H7 (cell line): ENCODE measurements around the gene SEC16A. TPM values are rescaled to one million over a fixed set of nuclear protein-coding genes. Genes with fewer than 3 reads are reported as not detected.
A peak's percentile ranks its signal among the peaks of the same experiment; 100 is the strongest.

Experiments
- DNase-seq: peaks from one replicate; pipeline ENCODE4 v3.0.0; 2012
- H3K27me3 ChIP-seq: 2 replicates; pipeline ENCODE4 v1.6.0; 2011; ENCODE audit warnings: mild to moderate bottlenecking, low read length; ENCODE audit not compliant: control insufficient read depth, insufficient read depth
- H3K36me3 ChIP-seq: replicated peaks from 2 replicates; pipeline ENCODE4 v1.5.1; 2011; ENCODE audit warnings: low read length; ENCODE audit not compliant: control insufficient read depth, insufficient read depth
- H3K4me3 ChIP-seq: 2 replicates; pipeline ENCODE4 v1.5.1; 2011; ENCODE audit warnings: low read depth, mild to moderate bottlenecking, control low read depth, low read length, moderate library complexity; ENCODE audit not compliant: insufficient read depth
- total RNA-seq: library from RNA; depleted of rRNA; stranded (reverse); fragments of >200 nt; shearing (Covaris generic); gene quantifications from 2 replicates; pipeline ENCODE4 v1.2.3, GENCODE V29; 2014

The SEC16A gene
- total RNA-seq, 1 experiment from 2014 or later: 17.7 TPM

DNA sequence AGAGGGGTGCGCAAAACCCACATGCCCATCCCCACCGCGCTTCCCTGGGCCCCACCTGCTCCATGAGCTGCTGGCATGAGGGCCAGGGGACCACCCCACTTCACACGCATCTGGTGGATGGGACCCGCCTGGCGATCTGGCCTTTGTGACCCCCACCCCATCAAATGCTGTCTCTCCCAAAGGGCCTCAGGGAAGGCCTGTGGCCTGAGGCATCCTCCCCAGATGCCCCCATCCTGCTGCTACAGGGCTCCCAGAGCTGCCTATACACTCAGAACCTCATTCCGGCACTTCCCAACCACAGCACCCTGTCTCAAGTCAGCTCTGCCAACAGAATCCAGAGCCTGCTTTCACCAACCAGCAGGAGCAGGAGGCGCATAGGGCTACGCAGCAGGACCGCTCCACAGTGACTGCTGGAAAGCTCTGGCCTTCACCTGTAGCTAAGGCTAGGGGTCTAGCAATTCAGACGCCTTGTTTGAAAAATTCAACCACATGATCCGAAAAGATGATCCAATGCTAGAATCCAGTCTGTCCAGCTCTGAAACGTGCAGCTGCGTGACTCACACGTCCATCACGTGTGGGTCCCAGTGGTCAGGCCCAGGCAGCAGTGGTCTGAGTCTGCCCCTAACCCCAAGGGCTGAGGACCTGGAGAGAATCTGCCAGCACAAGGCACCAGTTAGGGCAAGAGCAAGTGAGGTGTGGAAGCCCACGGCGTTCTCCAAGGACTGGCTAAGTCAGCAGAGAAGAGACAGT lies 81.5 kb downstream of the SEC16A start:
- DNase-seq: no peak
- Histone ChIP-seq H3K36me3 (peaks cover 39% of the 10 kb centered on the region), H3K4me3 (no peak overlapping the region), H3K27me3 (no peaks in the 10 kb centered on the region)

GRCh38 chr9:136400038-136400834 lies 82.6 kb downstream of the SEC16A start, which contains the start of gene SNAPC4:
Gene SNAPC4 (minus strand): TSS chr9:136400170. CDS start chr9:136398428, 1,742 bp downstream.
- DNase-seq: peak; percentile 99
- Histone ChIP-seq H3K36me3 (peaks cover 40% of the 10 kb centered on the region), H3K4me3 (peak within 1 kb of the TSS; percentile 86), H3K27me3 (no peaks in the 10 kb centered on the region)

DNA sequence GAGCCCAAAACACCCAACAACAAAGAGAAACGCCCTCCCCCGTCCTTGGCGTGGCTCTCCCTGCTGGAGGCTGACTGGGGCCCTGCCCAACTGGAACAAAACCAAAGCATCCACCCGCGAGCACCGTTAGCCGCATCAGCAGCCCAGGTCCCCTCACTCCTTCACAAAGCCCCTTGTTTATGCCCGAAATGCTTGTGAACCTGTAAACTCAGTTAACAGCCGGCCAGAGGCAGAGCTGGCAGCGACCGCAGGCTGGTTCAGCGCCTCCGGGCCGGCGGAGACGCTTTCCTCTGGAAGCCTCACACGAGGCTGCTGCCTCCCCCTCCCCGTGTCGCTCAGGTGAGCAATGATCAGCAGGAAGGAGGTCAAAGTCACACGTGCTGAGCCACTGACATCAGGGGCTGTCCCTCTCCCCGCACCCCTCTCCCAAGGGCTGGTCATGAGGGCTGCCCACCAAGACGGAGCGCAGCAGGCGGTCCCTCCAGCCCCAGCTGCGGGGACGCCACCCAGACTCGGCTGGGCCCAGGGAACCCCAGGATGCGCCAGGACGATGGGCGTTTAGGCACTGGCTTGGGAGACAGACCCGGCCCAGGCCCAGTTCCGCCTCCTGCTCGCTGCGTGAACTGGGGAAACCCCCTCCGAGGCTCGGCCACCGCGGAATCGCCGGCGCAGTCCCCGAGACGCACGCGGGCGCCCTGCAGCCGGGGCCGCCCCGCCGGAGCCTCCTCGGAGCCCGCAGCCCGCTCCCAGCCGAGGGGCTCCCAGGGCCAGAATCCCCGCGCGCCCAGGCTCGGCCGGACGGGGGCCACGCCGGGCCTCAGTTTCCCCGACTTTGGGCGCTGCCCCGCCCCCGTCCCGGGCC lies 83.4 kb downstream of the SEC16A start:
- peak; percentile 87 for DNase-seq
- H3K36me3 ChIP-seq: peaks cover 43% of the 10 kb centered on the region
- H3K27me3 ChIP-seq: no peaks in the 10 kb centered on the region
- H3K4me3 ChIP-seq: peak overlapping the region; percentile 86

DNA sequence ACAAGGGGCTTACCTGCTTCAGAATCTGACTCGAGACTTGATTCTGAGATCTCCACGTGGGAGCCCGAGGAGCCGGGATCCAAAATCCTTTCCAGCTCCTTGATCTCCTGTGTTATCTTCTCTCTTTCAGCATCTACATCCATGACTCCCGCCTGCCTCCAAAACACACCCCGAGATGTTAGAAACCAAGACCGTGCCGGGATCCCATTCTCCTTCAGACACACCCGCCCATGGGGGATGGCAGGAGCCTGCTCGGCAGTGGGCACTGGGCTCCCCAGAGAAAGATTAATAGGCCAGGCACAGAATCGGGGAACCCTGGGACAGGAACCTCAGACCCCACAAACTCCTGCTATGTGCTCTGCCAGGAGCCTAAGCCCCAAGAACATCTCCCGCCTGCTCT lies 84.6 kb downstream of the SEC16A start:
- no peak overlapping the region for H3K4me3 ChIP-seq
- DNase-seq: no peak
- no peaks in the 10 kb centered on the region for H3K27me3 ChIP-seq
- H3K36me3 ChIP-seq: peaks cover 42% of the 10 kb centered on the region

GRCh38 chr9:136397643-136398042 lies 85.2 kb downstream of the SEC16A start:
- no peak for DNase-seq
- no peaks in the 10 kb centered on the region for H3K27me3 ChIP-seq
- no peak overlapping the region for H3K4me3 ChIP-seq
- peaks cover 43% of the 10 kb centered on the region for H3K36me3 ChIP-seq

GRCh38 chr9:136396219-136396515 lies 86.7 kb downstream of the SEC16A start:
- H3K36me3 ChIP-seq: peaks cover 44% of the 10 kb centered on the region
- H3K4me3 ChIP-seq: no peak overlapping the region
- no peak for DNase-seq
- no peaks in the 10 kb centered on the region for H3K27me3 ChIP-seq

GRCh38 chr9:136395345-136396218 lies 87.3 kb downstream of the SEC16A start:
- no peaks in the 10 kb centered on the region for H3K27me3 ChIP-seq
- peaks cover 44% of the 10 kb centered on the region for H3K36me3 ChIP-seq
- no peak for DNase-seq
- H3K4me3 ChIP-seq: no peak overlapping the region

GRCh38 chr9:136395020-136395340 lies 87.9 kb downstream of the SEC16A start:
- Histone ChIP-seq H3K4me3 (no peak overlapping the region), H3K27me3 (no peaks in the 10 kb centered on the region), H3K36me3 (peaks cover 45% of the 10 kb centered on the region)
- no peak for DNase-seq

- Histone ChIP-seq H3K36me3 (peaks cover 47% of the 10 kb centered on the region), H3K4me3 (no peak overlapping the region), H3K27me3 (no peaks in the 10 kb centered on the region)
- DNase-seq: no peak
Measured at GRCh38 chr9:136394312-136395019, 88.4 kb downstream of the SEC16A start.

DNA sequence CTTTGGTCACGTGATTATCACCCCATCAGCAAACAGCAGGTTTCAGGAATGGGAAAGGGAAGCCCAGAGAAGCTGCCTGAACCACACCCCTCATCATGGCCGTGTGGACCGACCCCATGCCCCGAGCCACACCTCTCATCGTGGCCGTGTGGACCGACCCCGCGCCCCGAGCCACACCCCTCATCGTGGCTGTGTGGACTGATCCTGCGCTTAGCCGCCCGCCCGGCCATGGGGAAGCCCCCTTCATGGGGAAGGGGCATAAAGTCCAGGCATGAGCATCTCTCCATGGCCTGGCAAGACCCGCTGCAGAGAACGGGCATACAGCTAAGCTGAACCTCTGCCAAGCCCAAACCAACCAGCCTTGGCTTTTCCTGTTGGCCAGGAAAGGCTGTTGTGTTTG lies 89.3 kb downstream of the SEC16A start:
- Histone ChIP-seq H3K36me3 (peaks cover 53% of the 10 kb centered on the region), H3K4me3 (no peak overlapping the region), H3K27me3 (no peaks in the 10 kb centered on the region)
- DNase-seq: no peak

GRCh38 chr9:136392538-136393449 lies 90.0 kb downstream of the SEC16A start:
- Histone ChIP-seq H3K4me3 (no peak overlapping the region), H3K27me3 (no peaks in the 10 kb centered on the region), H3K36me3 (peaks cover 53% of the 10 kb centered on the region)
- no peak for DNase-seq

GRCh38 chr9:136391737-136392537 lies 90.9 kb downstream of the SEC16A start:
- no peak for DNase-seq
- Histone ChIP-seq H3K36me3 (peaks cover 53% of the 10 kb centered on the region), H3K27me3 (no peaks in the 10 kb centered on the region), H3K4me3 (no peak overlapping the region)
